ENCODE data around the gene INAFM2. TPM values are rescaled to one million over a fixed set of nuclear protein-coding genes. Genes with fewer than 3 reads are reported as not detected.

Gene INAFM2
- total RNA-seq, 1 experiment from 2014 or later, result 25.4 TPM

DNA sequence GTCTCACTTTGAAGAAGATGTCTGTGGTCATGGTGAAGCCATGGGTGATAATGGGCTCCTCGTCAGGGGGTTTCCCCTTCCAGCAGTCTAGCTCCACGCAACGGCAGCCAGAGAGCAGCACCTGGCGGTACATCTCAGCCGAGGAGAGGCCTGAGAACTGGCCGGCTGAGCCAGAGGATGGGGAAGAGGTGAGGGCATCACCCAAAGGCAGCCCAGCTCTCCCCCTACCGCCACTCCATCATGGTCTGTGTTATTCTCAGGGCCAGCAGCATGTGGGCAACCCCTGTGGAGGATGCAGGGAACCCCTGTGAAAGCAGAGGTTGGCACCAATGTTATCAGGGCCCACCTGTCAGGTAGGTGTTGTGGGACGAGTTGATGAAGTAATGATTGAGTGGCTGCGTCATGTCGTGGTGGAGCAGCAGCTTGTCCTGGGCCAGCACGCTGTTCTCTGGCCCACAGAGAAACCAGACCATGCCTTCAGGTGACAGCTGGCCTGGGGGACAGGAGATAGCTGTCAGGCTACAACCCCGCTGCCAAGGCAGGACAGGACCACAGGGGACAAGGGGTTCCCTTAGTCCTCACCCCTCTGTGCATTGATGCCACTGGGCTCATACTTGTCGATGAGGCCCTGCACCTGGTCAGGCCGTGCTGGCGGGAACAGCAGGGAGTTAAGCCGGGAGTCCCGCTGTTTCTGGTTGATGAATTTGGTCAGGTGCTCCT lies 25.1 kb upstream of the INAFM2 start:
- no peaks in the 10 kb centered on the region for H4K20me1 ChIP-seq (ENCODE audit: control insufficient read depth, insufficient read depth, insufficient read length)
- DNase-seq, result no peak
- TF ChIP-seq, protein P1, sequence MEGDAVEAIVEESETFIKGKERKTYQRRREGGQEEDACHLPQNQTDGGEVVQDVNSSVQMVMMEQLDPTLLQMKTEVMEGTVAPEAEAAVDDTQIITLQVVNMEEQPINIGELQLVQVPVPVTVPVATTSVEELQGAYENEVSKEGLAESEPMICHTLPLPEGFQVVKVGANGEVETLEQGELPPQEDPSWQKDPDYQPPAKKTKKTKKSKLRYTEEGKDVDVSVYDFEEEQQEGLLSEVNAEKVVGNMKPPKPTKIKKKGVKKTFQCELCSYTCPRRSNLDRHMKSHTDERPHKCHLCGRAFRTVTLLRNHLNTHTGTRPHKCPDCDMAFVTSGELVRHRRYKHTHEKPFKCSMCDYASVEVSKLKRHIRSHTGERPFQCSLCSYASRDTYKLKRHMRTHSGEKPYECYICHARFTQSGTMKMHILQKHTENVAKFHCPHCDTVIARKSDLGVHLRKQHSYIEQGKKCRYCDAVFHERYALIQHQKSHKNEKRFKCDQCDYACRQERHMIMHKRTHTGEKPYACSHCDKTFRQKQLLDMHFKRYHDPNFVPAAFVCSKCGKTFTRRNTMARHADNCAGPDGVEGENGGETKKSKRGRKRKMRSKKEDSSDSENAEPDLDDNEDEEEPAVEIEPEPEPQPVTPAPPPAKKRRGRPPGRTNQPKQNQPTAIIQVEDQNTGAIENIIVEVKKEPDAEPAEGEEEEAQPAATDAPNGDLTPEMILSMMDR (conservative IDR thresholded peaks at IDR 0.05), result no peak

More for the DNA sequence above, 25.1 kb upstream of the INAFM2 start:
- H3K9me3 ChIP-seq (ENCODE audit: control insufficient read depth, low read depth, low read length), result no peaks in the 10 kb centered on the region
- no peak overlapping the region; a peak in 1 of 7 replicates for H3K27ac Mint-ChIP-seq
- H2BK12ac ChIP-seq (ENCODE audit: insufficient read length, low read depth, low read length), result no peak overlapping the region
- H4K8ac ChIP-seq (replicated peaks; ENCODE audit: insufficient read length, low read depth, low read length), result no peak overlapping the region
- H2AFZ ChIP-seq (ENCODE audit: low read length), result no peak overlapping the region
- no peak overlapping the region for H4K5ac ChIP-seq (ENCODE audit: insufficient read length, low read depth, low read length)
- no peak overlapping the region for H3T11ph ChIP-seq (ENCODE audit: low read length)
- no peak overlapping the region for H2BK120ac ChIP-seq (ENCODE audit: low read depth, low read length, poor library complexity, severe bottlenecking)
- no peaks in the 10 kb centered on the region for H3K23me2 ChIP-seq (ENCODE audit: insufficient read length, low read depth, low read length, poor library complexity, severe bottlenecking)
- no peak overlapping the region for H2AK5ac ChIP-seq (ENCODE audit: insufficient read length, low read length)
- no peak overlapping the region for H3K14ac ChIP-seq (ENCODE audit: insufficient read depth, low read length)
- peaks cover 2 to 16% (median 5%) of the 10 kb centered on the region in 3 experiments; a peak in 5 of 7 replicates for H3K36me3 Mint-ChIP-seq (ENCODE audit: insufficient read depth in 1 of 3, low read depth in 3 of 3)
- no peak overlapping the region for H4K91ac ChIP-seq (ENCODE audit: insufficient read length, low read depth, low read length)
- no CpG with 5 or more reads among the region's 17 CpGs for WGBS (ENCODE audit: extremely low coverage, insufficient read length, low lambda C conversion rate)
- peaks cover 15% of the 10 kb centered on the region in 2 experiments for H3K9me3 Mint-ChIP-seq
- no peak overlapping the region for H3K27ac ChIP-seq (ENCODE audit: insufficient read length, low read depth, low read length)
- H3K9ac ChIP-seq (ENCODE audit: extremely low read depth, insufficient read length, low read length), result no peak overlapping the region
- H3K4ac ChIP-seq (ENCODE audit: low read depth, low read length), result no peak overlapping the region
- no peak overlapping the region for H3K23ac ChIP-seq (ENCODE audit: insufficient read length, low read depth, low read length)
- H3K4me1 Mint-ChIP-seq, result peaks cover 18 to 29% of the 10 kb centered on the region in 2 experiments
- no peak overlapping the region for H2BK20ac ChIP-seq (ENCODE audit: low read depth, low read length, poor library complexity, severe bottlenecking)
- no peak overlapping the region for H3K4me3 Mint-ChIP-seq
- H3K27me3 ChIP-seq (ENCODE audit: insufficient read depth, low read length), result no peaks in the 10 kb centered on the region
- no peak overlapping the region for H3K18ac ChIP-seq (ENCODE audit: insufficient read length, low read depth, low read length)
- no peaks in the 10 kb centered on the region for H3K79me2 ChIP-seq (ENCODE audit: insufficient read depth, low read length)
- no peak overlapping the region for H2BK5ac ChIP-seq (ENCODE audit: insufficient read length, low read length)
- H3K79me1 ChIP-seq (ENCODE audit: insufficient read depth, low read depth, low read length, poor library complexity, severe bottlenecking), result no peaks in the 10 kb centered on the region
- H3K4me2 ChIP-seq (ENCODE audit: insufficient read depth, insufficient read length, low read length), result no peak overlapping the region
- H3K27me3 Mint-ChIP-seq (ENCODE audit: low read depth), result peaks cover 44% of the 10 kb centered on the region
- H3K4me1 ChIP-seq (ENCODE audit: insufficient read depth, low read length), result no peaks in the 10 kb centered on the region; the same call in 1 of the 2 replicates
- H3K56ac ChIP-seq (ENCODE audit: insufficient read length, low read depth, low read length), result no peak overlapping the region
- H2BK15ac ChIP-seq (ENCODE audit: low read depth, low read length), result no peak overlapping the region
